Effector memory CD8-positive, alpha-beta T cell (primary cell): ENCODE measurements around the gene CAPN2.

ENCODE experiments used
- ATAC-seq: fragments of 150-1000 bp; cut with Tn5 transposase; replicated peaks from 2 replicates; pipeline ENCODE4 v1.10.0; 2021; ENCODE audit warnings: mild to moderate bottlenecking, moderate library complexity
- DNase-seq, 3 experiments: peaks; one replicate each; pipeline ENCODE4 v3.0.0; 2021
- H3K27ac Mint-ChIP-seq, 2 donors: one replicate each; pipeline ENCODE4 v1.8.0; 2022; ENCODE audit warnings: mild to moderate bottlenecking in 2 of 2, mixed read lengths in 2 of 2, moderate library complexity in 2 of 2
- H3K27me3 Mint-ChIP-seq, 2 donors: one replicate each; pipeline ENCODE4 v1.8.0; 2022; ENCODE audit warnings: mixed read lengths in 2 of 2
- H3K36me3 Mint-ChIP-seq: one replicate; pipeline ENCODE4 v1.8.0; 2022; ENCODE audit warnings: mild to moderate bottlenecking, moderate library complexity, mixed read lengths; ENCODE audit not compliant: insufficient read depth
- H3K4me1 Mint-ChIP-seq, 2 donors: one replicate each; pipeline ENCODE4 v1.8.0; 2022; ENCODE audit warnings: low read depth in 2 of 2, mixed read lengths in 2 of 2
- H3K4me3 Mint-ChIP-seq, 2 donors: one replicate each; pipeline ENCODE4 v1.8.0; 2022; ENCODE audit warnings: mild to moderate bottlenecking in 2 of 2, mixed read lengths in 2 of 2, moderate library complexity in 2 of 2
- H3K9me3 Mint-ChIP-seq, 2 donors: one replicate each; pipeline ENCODE4 v1.8.0; 2022; ENCODE audit warnings: mixed read lengths in 2 of 2

Gene CAPN2

DNA sequence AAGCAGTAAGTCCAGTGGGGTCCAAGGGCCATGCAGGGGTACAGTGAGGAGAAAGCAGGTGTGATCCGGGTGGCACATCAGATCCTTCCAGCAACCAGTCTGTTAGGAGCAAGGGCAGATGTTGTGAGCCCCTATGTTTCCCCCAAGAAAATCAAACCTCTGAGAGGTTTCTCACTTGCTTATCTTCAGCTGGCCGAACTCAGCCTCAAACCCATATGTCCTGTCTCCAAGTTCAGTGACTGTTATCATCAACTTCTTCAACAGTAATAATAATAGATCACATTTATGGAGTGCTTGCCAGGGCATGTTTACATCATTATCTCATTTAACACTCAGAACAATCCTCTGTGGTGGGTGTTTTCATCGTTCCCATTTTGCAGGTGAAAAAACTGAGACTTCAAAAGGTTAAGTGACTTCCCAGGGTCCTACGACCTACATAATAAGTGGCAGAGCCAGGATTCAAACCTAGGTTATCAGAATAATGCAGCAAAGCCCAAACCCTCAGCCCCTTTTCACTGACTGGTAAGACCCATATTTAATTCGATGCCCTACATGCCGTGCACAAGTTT lies 3.3 kb downstream of the CAPN2 start:
- Mint-ChIP-seq H3K36me3 (peaks cover 45% of the 10 kb centered on the region), H3K9me3 (no peaks in the 10 kb centered on the region), H3K27ac (peak overlapping the region; percentile 94 to 95), H3K4me3 (peak overlapping the region; percentile 89 to 93), H3K27me3 (no peaks in the 10 kb centered on the region), H3K4me1 (peaks cover 62 to 73% of the 10 kb centered on the region in 2 donors)
- no peak for DNase-seq
- no peak for ATAC-seq

DNA sequence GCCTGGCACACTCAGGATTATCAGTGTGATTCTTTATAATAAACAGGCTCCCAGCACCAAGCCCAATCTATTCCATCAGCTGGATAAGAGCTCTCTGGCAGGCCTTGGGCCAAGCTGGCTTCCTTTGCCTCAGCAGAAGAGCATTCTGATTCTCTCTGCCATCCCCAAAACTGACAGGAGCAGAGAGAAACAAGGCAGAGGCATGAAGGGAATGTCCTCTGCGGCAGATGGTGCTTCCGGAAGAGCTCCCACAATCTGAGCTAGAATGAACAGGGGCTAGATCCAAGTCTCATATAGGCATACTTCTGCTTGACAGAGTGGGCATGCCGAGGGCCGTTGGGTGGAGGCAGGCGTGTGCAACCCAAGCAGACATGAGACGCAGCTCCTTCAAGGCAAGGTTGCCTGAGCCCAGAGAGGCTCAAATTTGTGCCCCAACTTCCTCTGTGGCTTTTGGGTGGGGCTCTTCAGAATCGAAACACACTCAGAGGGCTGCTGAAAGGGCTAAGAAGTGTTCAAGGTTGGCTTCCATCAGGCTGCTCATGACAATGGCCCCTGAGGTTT lies 4.0 kb downstream of the CAPN2 start:
- DNase-seq = peak; percentile 53 to 66 (median 54)
- Mint-ChIP-seq H3K27me3 (no peaks in the 10 kb centered on the region), H3K4me1 (peaks cover 63 to 73% of the 10 kb centered on the region in 2 donors), H3K36me3 (peaks cover 52% of the 10 kb centered on the region), H3K4me3 (peak overlapping the region; percentile 89 to 93), H3K9me3 (no peaks in the 10 kb centered on the region), H3K27ac (peak overlapping the region; percentile 94 to 95)
- peak; percentile 68 for ATAC-seq

DNA sequence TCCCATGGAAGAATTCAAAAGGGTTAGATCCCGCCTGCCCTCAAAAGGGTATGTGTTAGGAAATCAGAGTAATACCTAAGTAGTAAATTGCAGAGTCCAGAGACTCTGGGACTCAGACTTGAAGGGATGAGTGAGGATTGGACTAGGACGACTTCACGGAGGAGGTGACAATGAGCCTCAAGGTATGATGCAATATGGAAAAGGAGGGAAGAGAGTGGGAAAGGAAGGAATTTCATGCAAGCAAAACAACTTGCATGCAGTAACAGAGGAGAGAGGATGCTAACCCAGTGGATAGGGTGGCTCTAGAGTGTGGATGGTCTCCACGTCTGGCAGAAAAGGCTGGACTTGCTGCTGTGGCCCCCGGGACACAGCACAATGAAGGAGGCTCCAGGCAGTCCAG lies 4.8 kb downstream of the CAPN2 start:
- H3K27ac Mint-ChIP-seq = peak overlapping the region; percentile 94 to 95
- H3K36me3 Mint-ChIP-seq = peaks cover 55% of the 10 kb centered on the region
- no peak for DNase-seq
- H3K4me1 Mint-ChIP-seq = peaks cover 62 to 75% of the 10 kb centered on the region in 2 donors
- no peak for ATAC-seq
- H3K4me3 Mint-ChIP-seq = peak overlapping the region; percentile 89 to 93
- no peaks in the 10 kb centered on the region for H3K9me3 Mint-ChIP-seq
- no peaks in the 10 kb centered on the region for H3K27me3 Mint-ChIP-seq

DNA sequence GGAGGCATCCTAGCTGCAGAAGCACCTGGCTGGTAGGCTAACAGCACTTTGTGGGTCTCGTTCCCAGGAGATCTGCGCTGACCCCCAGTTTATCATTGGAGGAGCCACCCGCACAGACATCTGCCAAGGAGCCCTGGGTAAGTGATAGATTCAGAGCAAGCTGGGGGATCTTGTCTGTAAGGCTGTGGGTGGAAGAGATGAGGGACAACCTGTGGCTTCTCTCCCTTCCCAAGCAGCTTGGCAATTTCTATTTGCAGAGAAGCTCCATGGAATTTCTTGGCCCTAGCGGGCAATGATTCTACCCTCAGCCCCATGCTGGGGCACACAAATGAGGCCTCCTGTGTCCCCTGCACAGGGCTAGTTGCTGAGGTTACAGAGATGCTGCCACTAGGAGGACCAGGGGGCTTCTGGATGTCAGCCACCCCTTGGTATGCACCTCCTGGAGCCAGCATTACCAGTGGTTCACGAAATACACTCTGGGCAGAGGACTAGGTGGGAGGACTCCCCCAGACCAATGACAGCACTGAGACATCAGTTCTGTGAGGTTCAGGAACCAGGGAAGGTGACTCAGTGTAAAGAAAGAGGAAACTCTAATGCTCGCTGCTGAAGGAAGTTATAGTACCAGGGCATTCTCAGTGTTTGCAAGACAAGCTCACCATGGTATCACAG lies 5.5 kb downstream of the CAPN2 start:
- Mint-ChIP-seq H3K27me3 (no peaks in the 10 kb centered on the region), H3K4me3 (peak overlapping the region; percentile 89 to 93), H3K4me1 (peaks cover 62 to 79% of the 10 kb centered on the region in 2 donors), H3K36me3 (peaks cover 58% of the 10 kb centered on the region), H3K27ac (peak overlapping the region; percentile 94 to 95), H3K9me3 (no peaks in the 10 kb centered on the region)
- DNase-seq (no peak), ATAC-seq (no peak)

DNA sequence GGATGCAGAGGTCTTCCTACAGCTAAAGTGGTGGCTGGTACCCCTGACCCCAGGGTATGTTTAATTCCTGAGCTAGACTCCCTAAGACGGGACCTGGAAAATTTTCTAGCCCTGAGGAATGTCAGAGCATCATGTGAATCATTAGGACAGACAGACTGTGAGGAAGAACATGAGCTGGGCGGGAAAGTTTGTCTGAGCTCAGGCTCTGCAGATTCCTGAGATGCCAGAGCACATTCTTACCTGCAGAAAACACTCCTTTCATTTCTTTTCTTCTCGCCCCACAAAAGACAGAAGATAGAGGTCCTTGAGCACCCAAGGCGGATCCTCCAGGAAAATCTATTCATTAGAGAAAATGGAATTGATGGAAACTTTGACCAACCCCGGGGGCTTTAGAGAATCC lies 6.5 kb downstream of the CAPN2 start:
- Mint-ChIP-seq H3K9me3 (no peaks in the 10 kb centered on the region), H3K27ac (peak overlapping the region; percentile 94 to 95), H3K36me3 (peaks cover 56% of the 10 kb centered on the region), H3K4me3 (no peak overlapping the region), H3K27me3 (no peaks in the 10 kb centered on the region), H3K4me1 (peaks cover 62 to 76% of the 10 kb centered on the region in 2 donors)
- DNase-seq (no peak), ATAC-seq (no peak)

DNA sequence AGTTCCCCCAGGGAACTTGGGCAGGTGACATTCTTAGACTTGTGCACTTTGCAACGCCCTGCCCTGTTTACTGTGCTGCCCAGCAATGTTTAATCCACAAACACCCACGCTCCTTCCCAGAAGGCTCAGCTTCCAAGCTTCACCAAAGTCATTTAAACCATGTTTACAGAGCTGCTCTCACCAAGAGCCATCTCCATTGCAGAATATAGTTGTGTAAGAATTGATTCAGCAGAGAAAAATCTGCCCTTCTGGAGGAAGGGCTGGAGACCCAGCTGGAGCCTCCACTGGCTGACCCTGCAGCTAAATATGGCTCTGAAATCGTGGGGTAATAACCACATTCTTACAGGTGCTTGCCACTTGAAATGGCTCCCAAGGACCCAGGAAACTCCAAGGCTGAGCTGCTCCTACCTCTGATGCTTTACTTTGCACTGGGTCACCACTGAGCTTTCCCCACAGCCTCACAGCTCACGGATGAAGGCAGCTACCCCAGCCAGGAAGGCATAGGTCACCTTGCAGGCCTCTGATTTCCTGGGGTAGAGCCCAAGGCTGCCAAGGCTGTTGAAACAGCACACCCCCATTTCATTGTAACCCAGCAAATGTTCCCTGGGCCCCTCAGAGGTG lies 8.7 kb downstream of the CAPN2 start:
- Mint-ChIP-seq H3K4me1 (peaks cover 59 to 68% of the 10 kb centered on the region in 2 donors), H3K9me3 (no peaks in the 10 kb centered on the region), H3K4me3 (peak overlapping the region in 1 of 2 donors; percentile 61), H3K27me3 (no peaks in the 10 kb centered on the region), H3K36me3 (peaks cover 64% of the 10 kb centered on the region), H3K27ac (peak overlapping the region; percentile 94 to 95)
- no peak for DNase-seq
- no peak for ATAC-seq

DNA sequence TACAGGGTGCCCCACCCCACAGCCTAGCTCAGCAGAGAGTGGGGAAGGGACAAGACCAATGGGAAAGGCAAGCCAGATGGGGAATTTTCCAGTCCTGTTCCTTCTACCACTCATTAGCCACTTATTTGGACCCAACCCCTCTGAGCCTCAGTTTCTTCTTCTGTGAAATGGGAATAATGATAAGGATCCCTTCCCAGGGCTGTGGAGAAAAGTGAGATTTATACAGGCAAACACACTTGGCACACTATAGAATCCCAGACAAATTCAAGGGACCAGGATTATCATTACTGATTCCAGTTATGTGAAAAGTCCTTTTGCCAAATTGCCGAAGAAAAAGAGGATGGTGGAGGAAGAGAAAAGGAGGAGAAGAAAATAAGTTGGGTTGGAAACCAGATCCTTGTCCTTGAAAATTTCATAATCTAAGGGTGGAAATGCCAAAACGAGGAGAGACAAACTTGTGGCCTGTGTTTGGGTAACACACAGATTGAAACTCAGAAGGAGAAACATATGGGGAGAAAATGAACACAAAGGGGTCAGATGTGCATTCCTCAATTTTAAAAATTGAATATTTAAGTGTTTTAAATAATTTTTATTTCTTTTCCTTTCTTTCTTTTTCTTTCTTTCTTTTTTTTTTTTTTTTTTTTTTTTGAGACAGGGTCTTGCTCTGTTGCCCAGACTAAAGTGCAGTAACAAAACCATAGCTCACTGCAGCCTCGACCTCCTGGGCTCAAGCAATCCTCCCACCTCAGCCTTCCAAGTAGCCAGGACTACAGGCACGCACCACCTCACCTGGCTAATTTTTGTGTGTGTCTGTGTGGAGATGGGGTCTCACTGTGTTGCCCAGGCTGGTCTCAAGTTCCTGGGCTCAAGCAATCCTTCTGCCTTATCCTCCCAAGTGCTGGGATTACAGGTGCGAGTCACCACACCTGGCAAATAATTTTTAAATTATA lies 9.6 kb downstream of the CAPN2 start:
- Mint-ChIP-seq H3K9me3 (no peaks in the 10 kb centered on the region), H3K4me1 (peaks cover 59 to 68% of the 10 kb centered on the region in 2 donors), H3K36me3 (peaks cover 62% of the 10 kb centered on the region), H3K27me3 (no peaks in the 10 kb centered on the region), H3K27ac (peak overlapping the region; percentile 94 to 95), H3K4me3 (peak overlapping the region in 1 of 2 donors; percentile 61)
- ATAC-seq (no peak), DNase-seq (no peak)

DNA sequence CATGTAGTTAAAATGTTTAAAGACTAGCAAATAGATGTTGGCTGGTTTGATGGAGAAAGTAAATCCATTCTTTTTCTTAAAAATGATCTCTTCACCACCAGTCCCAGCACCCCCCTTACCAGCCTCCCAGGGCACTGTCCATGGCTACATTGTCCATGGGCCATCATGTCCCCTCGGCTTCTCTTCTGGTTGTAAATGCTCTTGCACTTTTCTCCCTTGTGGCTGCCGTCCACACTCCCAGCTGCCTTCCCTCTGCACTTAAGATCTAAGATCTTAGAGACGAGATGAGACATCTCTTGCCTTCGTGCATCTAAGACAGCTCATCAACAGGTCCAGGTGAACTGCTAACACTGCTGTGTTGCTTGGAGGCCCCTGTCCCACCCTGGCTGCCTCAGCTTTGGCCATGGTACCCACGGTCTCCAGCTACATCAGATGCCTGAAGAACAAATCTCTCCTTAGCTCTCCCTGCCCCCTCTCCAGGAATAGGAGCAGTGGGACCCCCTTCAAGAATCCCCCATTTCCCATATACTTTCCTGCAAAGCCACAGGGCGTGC lies 11.1 kb downstream of the CAPN2 start:
- peaks cover 59 to 71% of the 10 kb centered on the region in 2 donors for H3K4me1 Mint-ChIP-seq
- peaks cover 51% of the 10 kb centered on the region for H3K36me3 Mint-ChIP-seq
- H3K27ac Mint-ChIP-seq = peak overlapping the region; percentile 85 to 96
- H3K9me3 Mint-ChIP-seq = no peaks in the 10 kb centered on the region
- H3K4me3 Mint-ChIP-seq = peak overlapping the region; percentile 1 to 39
- no peaks in the 10 kb centered on the region for H3K27me3 Mint-ChIP-seq
- DNase-seq = no peak
- ATAC-seq = no peak

DNA sequence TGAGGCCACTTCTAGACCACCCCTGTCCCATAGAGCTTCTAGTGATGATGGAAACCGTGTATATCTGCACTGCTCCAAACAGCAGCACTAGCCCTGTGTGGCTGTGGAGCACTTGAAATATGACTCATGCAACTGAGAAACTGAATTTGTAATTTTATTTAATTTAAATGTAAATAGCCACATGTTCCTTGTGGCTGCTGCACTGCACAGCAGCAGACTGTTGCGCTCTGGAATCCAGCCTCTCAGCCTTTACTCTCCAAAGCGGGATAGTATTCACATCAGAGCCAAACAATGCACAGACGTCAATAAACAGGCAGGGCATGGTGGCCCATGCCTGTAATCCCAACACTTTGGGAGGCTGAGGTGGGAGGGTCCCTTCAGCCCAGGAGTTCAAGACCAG lies 12.0 kb downstream of the CAPN2 start:
- DNase-seq = no peak
- no peaks in the 10 kb centered on the region for H3K9me3 Mint-ChIP-seq
- H3K27ac Mint-ChIP-seq = peak overlapping the region; percentile 85 to 96
- H3K4me3 Mint-ChIP-seq = no peak overlapping the region
- H3K27me3 Mint-ChIP-seq = no peaks in the 10 kb centered on the region
- peaks cover 69 to 75% of the 10 kb centered on the region in 2 donors for H3K4me1 Mint-ChIP-seq
- no peak for ATAC-seq
- peaks cover 52% of the 10 kb centered on the region for H3K36me3 Mint-ChIP-seq

DNA sequence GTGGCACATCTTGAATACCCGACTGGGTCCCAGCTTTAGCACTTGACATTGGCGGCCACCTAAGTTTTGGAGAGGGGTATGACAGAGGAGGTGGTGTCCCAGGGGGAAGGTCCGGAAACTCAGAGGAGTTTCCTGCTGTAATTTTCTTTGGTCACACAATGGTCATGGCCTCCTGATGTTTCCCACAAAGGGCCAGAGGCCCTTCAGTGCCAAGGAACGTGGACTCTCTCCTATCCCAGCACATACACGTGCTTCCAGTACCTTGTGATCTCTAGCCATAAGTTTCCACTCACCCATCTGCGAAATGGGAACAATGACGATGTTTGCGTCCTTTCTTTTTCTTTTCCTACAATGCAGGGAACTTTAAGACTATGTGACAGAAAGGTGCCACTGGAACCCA lies 13.2 kb downstream of the CAPN2 start:
- Mint-ChIP-seq H3K27me3 (no peaks in the 10 kb centered on the region), H3K36me3 (peaks cover 48% of the 10 kb centered on the region), H3K27ac (peak overlapping the region; percentile 96 to 97), H3K9me3 (no peaks in the 10 kb centered on the region), H3K4me1 (peaks cover 71 to 76% of the 10 kb centered on the region in 2 donors), H3K4me3 (peak overlapping the region; percentile 25 to 90)
- ATAC-seq (no peak), DNase-seq (no peak)

DNA sequence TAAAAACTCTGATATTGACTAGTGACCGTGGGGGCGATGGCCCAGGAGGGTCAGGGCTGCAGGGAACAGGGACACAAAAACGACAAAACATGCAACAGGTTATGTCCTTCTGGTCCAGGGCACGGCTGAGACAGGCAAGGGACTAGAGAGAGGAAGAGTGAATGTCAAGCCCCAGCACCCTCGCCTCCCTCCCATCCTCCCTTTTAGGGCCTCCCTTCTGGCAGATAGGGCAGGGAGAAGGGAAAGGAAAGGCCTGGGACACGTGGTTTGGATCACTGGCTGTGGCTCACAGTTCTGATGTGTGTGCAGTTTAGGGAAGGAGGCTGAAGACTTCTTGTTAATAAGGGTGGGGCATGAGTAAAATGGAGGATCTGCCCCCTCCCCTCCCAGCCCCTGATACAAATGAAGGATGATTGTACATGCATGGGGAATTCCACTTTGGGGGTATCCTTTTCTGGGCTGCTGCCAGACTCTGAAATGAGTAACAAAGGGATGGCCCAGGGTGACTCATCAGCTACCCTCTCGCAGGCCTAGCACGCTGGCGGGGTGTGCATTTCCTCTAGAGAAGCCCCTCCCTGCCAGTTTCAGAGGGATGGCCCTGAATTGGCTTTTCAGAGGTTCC lies 14.2 kb downstream of the CAPN2 start:
- peak; percentile 97 for ATAC-seq
- H3K36me3 Mint-ChIP-seq = peaks cover 38% of the 10 kb centered on the region

DNA sequence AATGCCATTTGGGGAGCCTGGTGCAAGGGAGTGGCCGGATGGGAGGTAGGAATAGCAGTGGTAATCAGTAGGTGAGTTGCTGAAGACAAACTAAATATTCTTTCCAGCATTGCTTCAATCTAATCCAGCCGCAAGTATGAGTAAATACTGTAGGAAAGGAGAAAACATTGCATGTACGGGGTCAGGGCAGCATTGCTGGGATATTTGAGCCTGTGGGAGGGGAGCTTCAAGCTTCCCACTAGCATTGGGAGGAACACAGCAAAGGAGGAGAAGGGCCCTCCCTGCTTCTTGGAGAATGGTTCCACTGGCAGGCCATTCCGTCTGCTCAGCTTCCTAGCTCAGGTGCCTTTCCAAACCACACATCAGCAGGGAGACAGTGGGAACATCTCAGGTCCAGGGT lies 15.2 kb downstream of the CAPN2 start:
- DNase-seq (no peak), ATAC-seq (no peak)
- H3K9me3 Mint-ChIP-seq = no peaks in the 10 kb centered on the region
- H3K27ac Mint-ChIP-seq = peak overlapping the region; percentile 96 to 97
- peak overlapping the region; percentile 87 to 90 for H3K4me3 Mint-ChIP-seq
- H3K36me3 Mint-ChIP-seq = peaks cover 31% of the 10 kb centered on the region
- H3K27me3 Mint-ChIP-seq = no peaks in the 10 kb centered on the region
- H3K4me1 Mint-ChIP-seq = peaks cover 70 to 77% of the 10 kb centered on the region in 2 donors

More for the DNA sequence above, 14.2 kb downstream of the CAPN2 start:
- Mint-ChIP-seq H3K27me3 (no peaks in the 10 kb centered on the region), H3K27ac (peak overlapping the region; percentile 96 to 97), H3K9me3 (no peaks in the 10 kb centered on the region), H3K4me3 (peak overlapping the region; percentile 87 to 90), H3K4me1 (peaks cover 70 to 76% of the 10 kb centered on the region in 2 donors)
- peak; percentile 79 to 82 (median 81) for DNase-seq
